ENCODE measurements around the gene AKAP13.

- TF ChIP-seq CTCF (IDR thresholded peaks at IDR 0.05) = no peak
- no peak for TF ChIP-seq POLR2A (IDR thresholded peaks at IDR 0.05)
These were observed 143.1 kb downstream of the AKAP13 start for GRCh38 chr15:85523530-85523929.
